GDM1 (cell line): ENCODE measurements around the gene CEND1.
A peak's percentile ranks its signal among the peaks of the same experiment; 100 is the strongest.

ENCODE experiments used
- DNase-seq: peaks from one replicate; lab custom pipeline; 2025; lab: John Stamatoyannopoulos, UW

CEND1 gene

GRCh38 chr11:811446-812245 is 21.8 kb upstream of the CEND1 start:
- DNase-seq, result no peak

- no peak for DNase-seq
Observed at GRCh38 chr11:810040-810567, 20.2 kb upstream of the CEND1 start.

GRCh38 chr11:809287-810039 is 19.6 kb upstream of the CEND1 start, which contains the start of gene RPLP2:
Gene RPLP2 (plus strand): TSS chr11:809967. CDS start chr11:810235, 268 bp downstream.
- peak; percentile 95 for DNase-seq

- no peak for DNase-seq
Observed at GRCh38 chr11:808427-809286, 18.8 kb upstream of the CEND1 start.

- DNase-seq, result no peak
Observed at GRCh38 chr11:804599-804964, 14.7 kb upstream of the CEND1 start.

- no peak for DNase-seq
Observed at GRCh38 chr11:803770-804598, 14.1 kb upstream of the CEND1 start.

- DNase-seq, result no peak
Observed at GRCh38 chr11:803467-803742, 13.5 kb upstream of the CEND1 start.

GRCh38 chr11:802693-803466 is 13.0 kb upstream of the CEND1 start:
- no peak for DNase-seq

- DNase-seq, result no peak
Observed at GRCh38 chr11:802018-802617, 12.2 kb upstream of the CEND1 start.

GRCh38 chr11:801097-801780 is 11.3 kb upstream of the CEND1 start:
- no peak for DNase-seq

- no peak for DNase-seq
Observed at GRCh38 chr11:800473-800872, 10.6 kb upstream of the CEND1 start.

- DNase-seq, result no peak
Observed at GRCh38 chr11:799641-800316, 9.9 kb upstream of the CEND1 start.

- peak; percentile 77 for DNase-seq
Observed at GRCh38 chr11:798093-798713, 8.3 kb upstream of the CEND1 start, which contains the start of gene SLC25A22. Gene SLC25A22 (minus strand): TSS chr11:798281. CDS start chr11:795006, 3,275 bp downstream.

GRCh38 chr11:797296-798092 is 7.6 kb upstream of the CEND1 start:
- peak; percentile 43 for DNase-seq

GRCh38 chr11:796565-797295 is 6.8 kb upstream of the CEND1 start:
- DNase-seq, result no peak

GRCh38 chr11:795634-796564 is 6.0 kb upstream of the CEND1 start:
- peak; percentile 63 for DNase-seq
